OCI-LY7 (cell line): ENCODE measurements around the gene IRF8. TPM values are rescaled to one million over a fixed set of nuclear protein-coding genes. Genes with fewer than 3 reads are reported as not detected.

Source experiments
- BruUV-seq: library from RNA; stranded (reverse); fragments of 400-500 nt; replicated peaks from 2 replicates; lab custom pipeline; 2021; lab: Mats Ljungman, UMichigan
- CTCF ChIA-PET: fragments of 300-600 bp; sonication (Branson Sonifier 250); formaldehyde crosslinking; loops from one replicate; lab custom pipeline; 2022; ENCODE audit warnings: antibody characterized with exemption; ENCODE audit not compliant: unreplicated experiment; lab: Charles Lee
- POLR2A ChIA-PET: fragments of 300-600 bp; sonication (Branson Sonifier 250); formaldehyde crosslinking; loops from one replicate; lab custom pipeline; 2022; ENCODE audit warnings: antibody characterized with exemption; lab: Charles Lee
- DNase-seq: peaks from one replicate; pipeline ENCODE4 v3.0.0-alpha.2; 2015; ENCODE audit warnings: low spot score
- H2AFZ ChIP-seq: fragments of 200-600 bp; sonication (generic), shearing (Covaris generic); 2 replicates; pipeline ENCODE4 v1.6.1; 2014; ENCODE audit warnings: mild to moderate bottlenecking, antibody characterized with exemption, low read length, moderate library complexity
- H3K27ac ChIP-seq: fragments of 200-600 bp; sonication (generic); 2 replicates; pipeline ENCODE4 v1.5.1; 2014; ENCODE audit warnings: mixed run types, low read depth, mild to moderate bottlenecking, moderate library complexity, low read length, inconsistent platforms; ENCODE audit not compliant: poor library complexity, severe bottlenecking
- H3K36me3 ChIP-seq: fragments of 200-600 bp; sonication (generic); 2 replicates; pipeline ENCODE4 v1.6.1; 2014; ENCODE audit warnings: mild to moderate bottlenecking, antibody characterized with exemption, low read length, moderate library complexity, mixed read lengths; ENCODE audit not compliant: insufficient read depth
- H3K4me1 ChIP-seq: fragments of 200-600 bp; sonication (generic); 2 replicates; pipeline ENCODE4 v1.5.1; 2014; ENCODE audit warnings: mild to moderate bottlenecking, low read length; ENCODE audit not compliant: insufficient read depth, poor library complexity, severe bottlenecking
- H3K4me2 ChIP-seq: fragments of 200-600 bp; sonication (generic); 2 replicates; pipeline ENCODE4 v1.6.1; 2014; ENCODE audit warnings: mild to moderate bottlenecking, low read length
- H3K4me3 ChIP-seq: fragments of 200-600 bp; sonication (generic); 2 replicates; pipeline ENCODE4 v1.5.1; 2014; ENCODE audit warnings: mild to moderate bottlenecking, low read depth, low read length; ENCODE audit not compliant: poor library complexity, severe bottlenecking
- H3K79me2 ChIP-seq: fragments of 200-600 bp; sonication (generic); 2 replicates; pipeline ENCODE4 v1.6.1; 2016; ENCODE audit warnings: low read depth, mild to moderate bottlenecking, low read length, moderate library complexity, mixed read lengths; ENCODE audit not compliant: insufficient read depth
- H3K9me2 ChIP-seq: fragments of 200-600 bp; sonication (generic); 2 replicates; pipeline ENCODE4 v1.6.1; 2016; ENCODE audit warnings: mild to moderate bottlenecking, low read length, mixed read lengths; ENCODE audit not compliant: insufficient read depth
- H3K9me3 ChIP-seq: fragments of 200-600 bp; sonication (generic); 2 replicates; pipeline ENCODE4 v1.6.1; 2014; ENCODE audit warnings: mild to moderate bottlenecking, mixed run types, low read length, mixed read lengths
- H4K20me1 ChIP-seq: fragments of 200-600 bp; sonication (generic); 2 replicates; pipeline ENCODE4 v1.6.1; 2014; ENCODE audit warnings: mild to moderate bottlenecking, antibody characterized with exemption, low read length, moderate library complexity, mixed read lengths; ENCODE audit not compliant: insufficient read depth
- CTCF ChIP-seq: fragments of 200-600 bp; sonication (generic); conservative IDR thresholded peaks from 2 replicates; pipeline ENCODE4 v1.5.1; 2014; ENCODE audit warnings: mild to moderate bottlenecking, antibody characterized with exemption, low read length, moderate library complexity, mixed read lengths
- EZH2phosphoT487 ChIP-seq: fragments of 200-600 bp; sonication (generic); IDR thresholded peaks from 2 replicates; pipeline ENCODE4 v1.6.1; 2018; ENCODE audit warnings: low read depth, borderline replicate concordance, mild to moderate bottlenecking, mixed run types, antibody characterized with exemption, low read length, moderate library complexity, mixed read lengths
- intact Hi-C: fragments of 100-400 bp; cut with micrococcal nuclease; formaldehyde crosslinking; loops from one replicate; pipeline ENCODE4 v1.10.0; 2022; ENCODE audit not compliant: unreplicated experiment
- total RNA-seq, 2 experiments: library from RNA; depleted of rRNA in 1 of 2; stranded (reverse); fragments of >200 nt in 1 of 2; shearing (Covaris generic) in 1 of 2; gene quantifications; 2 replicates each; pipeline ENCODE4 v1.2.3, GENCODE V29; 2014 to 2022

Gene IRF8
- total RNA-seq, 2 experiments from 2014 or later: 181 to 224 TPM

GRCh38 chr16:85921026-85921425 is 22.1 kb downstream of the IRF8 start:
- ChIA-PET POLR2A (no interaction called here), CTCF (no interaction called here)
- peaks cover 8% of the 10 kb centered on the region; the same call in 1 of the 2 replicates for H3K79me2 ChIP-seq
- H3K4me2 ChIP-seq: no peak overlapping the region
- H3K9me3 ChIP-seq: no peaks in the 10 kb centered on the region
- intact Hi-C loops: no loop called here
- no peak for TF ChIP-seq CTCF
- no peak for TF ChIP-seq EZH2phosphoT487
- no peak overlapping the region for H3K4me3 ChIP-seq
- BruUV-seq: no TSS peak
- peaks cover 74% of the 10 kb centered on the region for H3K36me3 ChIP-seq
- H4K20me1 ChIP-seq: no peaks in the 10 kb centered on the region
- no peak overlapping the region for H2AFZ ChIP-seq
- H3K4me1 ChIP-seq: peaks cover 19% of the 10 kb centered on the region
- no peak for DNase-seq
- no peak overlapping the region for H3K27ac ChIP-seq
- no peaks in the 10 kb centered on the region for H3K9me2 ChIP-seq

- intact Hi-C loops: no loop called here
- POLR2A ChIA-PET: interaction anchor here (1.3 kb wide), 1 partner anchor 24 kb away, joined by 3 read pairs; no protein-coding TSS in a partner anchor
- no peak overlapping the region for H3K27ac ChIP-seq
- no peak for DNase-seq
- H3K9me2 ChIP-seq: no peaks in the 10 kb centered on the region
- H3K4me3 ChIP-seq: no peak overlapping the region
- no TSS peak for BruUV-seq
- no peak overlapping the region for H2AFZ ChIP-seq
- no peaks in the 10 kb centered on the region for H3K79me2 ChIP-seq
- CTCF ChIA-PET: no interaction called here
- no peaks in the 10 kb centered on the region for H3K9me3 ChIP-seq
- no peaks in the 10 kb centered on the region for H4K20me1 ChIP-seq
- TF ChIP-seq CTCF: no peak
- TF ChIP-seq EZH2phosphoT487: no peak
- peaks cover 21% of the 10 kb centered on the region for H3K4me1 ChIP-seq
- no peak overlapping the region for H3K4me2 ChIP-seq
- H3K36me3 ChIP-seq: peaks cover 50% of the 10 kb centered on the region
Observed at GRCh38 chr16:85923153-85924021, 24.4 kb downstream of the IRF8 start.

- DNase-seq: no peak
- Histone ChIP-seq H3K9me3 (no peaks in the 10 kb centered on the region), H3K27ac (no peak overlapping the region), H3K9me2 (no peaks in the 10 kb centered on the region), H3K79me2 (no peaks in the 10 kb centered on the region), H3K36me3 (peaks cover 37% of the 10 kb centered on the region), H4K20me1 (no peaks in the 10 kb centered on the region), H3K4me2 (no peak overlapping the region), H3K4me3 (no peak overlapping the region), H2AFZ (no peak overlapping the region), H3K4me1 (peaks cover 26% of the 10 kb centered on the region)
- no TSS peak for BruUV-seq
- ChIA-PET POLR2A (interaction anchor here (1.0 kb wide), 1 partner anchor 20 kb away, joined by 3 read pairs; no protein-coding TSS in a partner anchor), CTCF (no interaction called here)
- TF ChIP-seq CTCF: no peak
- TF ChIP-seq EZH2phosphoT487: no peak
- intact Hi-C loops: no loop called here
Observed at GRCh38 chr16:85924675-85925074, 25.7 kb downstream of the IRF8 start.
